ENCODE measurements around the gene WWC1.

DNA sequence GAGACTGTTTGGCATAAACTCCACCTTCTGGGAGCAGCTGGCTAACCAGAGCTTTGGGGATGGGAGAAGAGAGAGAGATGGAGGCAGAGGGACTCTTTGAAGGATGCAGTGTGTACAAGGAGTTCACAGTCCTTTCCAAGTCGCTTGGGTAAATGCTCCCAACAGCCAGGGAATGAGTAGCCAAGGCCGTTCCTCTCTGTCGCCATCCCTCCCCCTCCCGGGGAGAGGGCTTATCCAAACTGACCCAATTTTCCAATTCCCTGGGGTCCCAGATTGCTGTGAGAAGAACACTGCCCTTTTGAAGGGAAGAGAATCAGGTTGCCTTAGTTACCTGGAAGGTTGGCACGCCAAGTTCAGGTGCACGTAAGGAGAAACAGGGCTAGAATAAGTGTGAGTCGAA, 7.9 kb downstream of the WWC1 start:
- TF ChIP-seq, protein P1, sequence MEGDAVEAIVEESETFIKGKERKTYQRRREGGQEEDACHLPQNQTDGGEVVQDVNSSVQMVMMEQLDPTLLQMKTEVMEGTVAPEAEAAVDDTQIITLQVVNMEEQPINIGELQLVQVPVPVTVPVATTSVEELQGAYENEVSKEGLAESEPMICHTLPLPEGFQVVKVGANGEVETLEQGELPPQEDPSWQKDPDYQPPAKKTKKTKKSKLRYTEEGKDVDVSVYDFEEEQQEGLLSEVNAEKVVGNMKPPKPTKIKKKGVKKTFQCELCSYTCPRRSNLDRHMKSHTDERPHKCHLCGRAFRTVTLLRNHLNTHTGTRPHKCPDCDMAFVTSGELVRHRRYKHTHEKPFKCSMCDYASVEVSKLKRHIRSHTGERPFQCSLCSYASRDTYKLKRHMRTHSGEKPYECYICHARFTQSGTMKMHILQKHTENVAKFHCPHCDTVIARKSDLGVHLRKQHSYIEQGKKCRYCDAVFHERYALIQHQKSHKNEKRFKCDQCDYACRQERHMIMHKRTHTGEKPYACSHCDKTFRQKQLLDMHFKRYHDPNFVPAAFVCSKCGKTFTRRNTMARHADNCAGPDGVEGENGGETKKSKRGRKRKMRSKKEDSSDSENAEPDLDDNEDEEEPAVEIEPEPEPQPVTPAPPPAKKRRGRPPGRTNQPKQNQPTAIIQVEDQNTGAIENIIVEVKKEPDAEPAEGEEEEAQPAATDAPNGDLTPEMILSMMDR (IDR thresholded peaks at IDR 0.05): no peak
- TF ChIP-seq POLR2A (IDR thresholded peaks at IDR 0.05) (no peak), POLR2AphosphoS5 (IDR thresholded peaks at IDR 0.05) (no peak)
